HG03442 (cell line): ENCODE measurements around the gene GTPBP1.

Experiments
- ATAC-seq: cut with Tn5 transposase; IDR thresholded peaks from one replicate; pipeline ENCODE4 v1.9.1; 2021; ENCODE audit warnings: mild to moderate bottlenecking, moderate library complexity; ENCODE audit not compliant: unreplicated experiment

GTPBP1 gene

GRCh38 chr22:38724926-38725571, 19.3 kb downstream of the GTPBP1 start:
- no peak for ATAC-seq

- ATAC-seq = no peak
Observed at GRCh38 chr22:38725900-38726655, 20.3 kb downstream of the GTPBP1 start.

GRCh38 chr22:38727123-38727522, 21.4 kb downstream of the GTPBP1 start:
- no peak for ATAC-seq

DNA sequence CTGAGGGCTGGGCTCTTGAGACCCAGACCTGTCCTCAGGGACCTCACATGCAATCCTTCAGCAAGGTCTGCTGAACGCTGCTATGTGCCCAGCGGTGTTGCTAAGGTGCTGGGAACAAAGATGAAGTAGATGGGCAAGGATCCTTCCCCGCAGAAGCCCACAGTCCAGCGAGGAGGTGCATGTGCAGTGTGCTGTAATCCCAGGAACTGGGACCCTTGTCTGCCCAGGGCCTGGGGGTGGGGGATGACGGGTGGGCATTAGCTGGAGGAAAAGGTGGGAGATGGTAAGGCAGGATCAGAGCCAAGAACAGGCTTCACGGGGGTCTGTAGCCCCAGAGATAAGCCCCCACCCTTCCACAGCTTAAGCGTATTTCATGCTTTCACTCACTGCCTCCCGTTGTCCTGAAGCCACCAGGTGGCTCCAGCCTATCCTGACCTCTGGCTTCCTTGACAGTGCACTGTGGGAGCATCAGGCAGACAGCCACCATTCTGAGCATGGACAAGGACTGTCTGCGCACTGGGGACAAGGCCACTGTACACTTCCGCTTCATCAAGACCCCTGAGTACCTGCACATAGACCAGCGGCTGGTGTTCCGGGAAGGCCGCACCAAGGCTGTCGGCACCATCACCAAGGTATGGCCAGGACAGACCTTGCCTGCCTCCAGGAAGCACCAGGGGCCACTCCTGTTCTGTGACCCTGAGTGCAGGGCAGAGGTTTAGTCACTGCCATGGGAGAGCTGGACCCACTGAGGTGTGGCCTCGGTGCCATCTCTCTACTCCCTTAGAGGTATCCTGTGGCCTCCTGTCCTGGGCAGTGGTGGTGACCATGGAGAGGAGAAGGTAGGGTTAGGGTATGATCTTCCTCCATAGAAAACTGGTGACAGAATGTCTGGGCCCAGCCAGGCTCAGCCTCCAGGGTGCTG, 22.0 kb downstream of the GTPBP1 start:
- no peak for ATAC-seq

DNA sequence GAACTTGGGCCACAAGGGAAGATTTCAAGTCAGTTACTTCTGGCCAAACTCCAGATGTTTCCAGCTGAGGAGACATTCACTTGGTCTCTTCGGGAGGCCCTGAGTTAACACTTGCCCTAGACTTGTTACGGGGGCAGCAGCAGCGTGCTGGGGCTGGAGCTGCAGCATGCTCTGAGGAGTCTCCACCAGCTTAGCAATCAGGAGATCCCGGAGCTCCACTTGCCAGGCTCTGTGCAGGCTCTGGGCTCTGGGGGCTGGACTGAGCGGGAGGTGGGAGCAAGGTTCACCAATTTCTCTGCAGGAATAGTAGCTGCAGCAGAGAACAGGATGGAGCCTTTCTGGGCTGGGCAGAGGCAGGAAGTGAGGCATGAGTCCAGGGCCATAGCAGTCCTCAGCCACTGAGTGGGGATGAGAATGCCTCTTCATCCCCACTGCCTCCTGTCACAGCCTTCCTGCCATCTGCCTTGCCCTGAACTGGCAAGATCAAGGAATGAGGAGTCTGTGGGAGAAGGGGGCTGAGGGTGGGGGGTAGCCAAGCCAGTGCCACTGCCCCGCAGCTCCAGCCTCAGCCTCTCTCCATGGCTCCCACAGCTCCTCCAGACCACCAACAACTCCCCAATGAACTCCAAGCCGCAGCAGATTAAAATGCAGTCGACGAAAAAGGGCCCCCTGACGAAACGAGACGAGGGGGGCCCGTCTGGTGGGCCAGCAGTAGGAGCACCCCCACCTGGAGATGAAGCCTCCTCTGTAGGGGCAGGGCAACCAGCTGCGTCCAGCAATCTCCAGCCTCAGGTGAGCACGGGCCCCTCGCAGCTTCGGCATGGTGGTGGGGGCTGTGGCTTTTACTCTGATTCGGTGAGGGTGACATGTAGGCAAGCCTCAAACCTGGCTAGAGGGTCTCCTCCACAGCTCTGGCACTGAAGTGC, 23.4 kb downstream of the GTPBP1 start:
- no peak for ATAC-seq

DNA sequence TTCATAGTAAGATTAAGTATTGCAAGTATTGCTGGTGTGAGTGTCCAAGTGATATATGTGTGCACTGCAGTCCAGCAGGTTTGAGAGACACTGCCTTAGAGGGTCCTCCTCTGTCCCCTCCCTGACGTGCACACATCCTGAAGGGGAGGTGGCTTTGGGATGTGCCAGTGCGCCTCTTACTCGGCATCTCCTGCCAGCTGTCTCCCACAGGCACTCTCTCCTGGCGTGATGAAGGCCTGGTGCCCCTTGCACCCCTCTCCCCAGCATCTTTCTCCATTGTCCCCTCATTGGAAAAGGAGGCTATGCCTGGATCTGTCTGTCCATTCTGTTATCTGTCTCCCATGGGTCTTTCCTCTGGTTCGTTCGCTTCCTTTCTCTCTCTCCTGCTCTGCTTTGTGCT, 24.2 kb downstream of the GTPBP1 start:
- ATAC-seq = no peak

GRCh38 chr22:38730411-38730871, 24.7 kb downstream of the GTPBP1 start:
- no peak for ATAC-seq

GRCh38 chr22:38731703-38732161, 26.0 kb downstream of the GTPBP1 start:
- ATAC-seq = no peak

- no peak for ATAC-seq
Observed at GRCh38 chr22:38732251-38732815, 26.6 kb downstream of the GTPBP1 start.

- ATAC-seq = no peak
Observed at GRCh38 chr22:38733329-38733723, 27.6 kb downstream of the GTPBP1 start.

DNA sequence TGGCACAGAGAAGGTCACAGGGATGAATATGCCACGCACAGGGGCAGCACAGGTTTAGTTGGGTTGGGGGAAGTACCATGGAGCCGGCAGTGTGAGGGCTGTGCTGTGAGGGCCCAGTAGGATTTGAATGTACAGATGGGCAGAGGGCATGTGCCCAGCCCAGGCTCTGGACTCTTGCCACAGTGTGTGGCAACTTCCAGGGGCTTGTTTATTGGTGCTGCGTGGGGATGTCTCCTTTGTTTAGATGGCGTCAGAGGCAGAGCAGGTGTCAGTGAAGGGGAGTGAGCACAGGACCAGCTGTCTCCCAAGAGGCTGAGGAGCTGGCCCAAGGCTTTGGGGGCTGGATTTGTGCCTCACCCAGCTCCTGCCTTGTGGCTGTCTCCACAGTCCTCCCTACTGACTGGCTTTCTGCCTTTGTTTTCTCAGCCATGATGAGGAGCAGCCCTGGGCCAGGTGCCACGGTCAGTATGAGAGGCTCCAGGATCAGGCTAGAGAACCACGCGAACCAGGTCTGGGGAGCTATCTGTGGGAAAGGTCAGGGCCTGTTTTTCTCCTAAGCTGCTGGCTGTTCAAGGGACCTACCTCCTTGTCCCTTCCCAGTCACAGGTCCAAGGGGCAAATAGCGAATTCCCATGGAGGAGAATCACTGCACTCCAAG, 28.1 kb downstream of the GTPBP1 start:
- ATAC-seq = no peak

DNA sequence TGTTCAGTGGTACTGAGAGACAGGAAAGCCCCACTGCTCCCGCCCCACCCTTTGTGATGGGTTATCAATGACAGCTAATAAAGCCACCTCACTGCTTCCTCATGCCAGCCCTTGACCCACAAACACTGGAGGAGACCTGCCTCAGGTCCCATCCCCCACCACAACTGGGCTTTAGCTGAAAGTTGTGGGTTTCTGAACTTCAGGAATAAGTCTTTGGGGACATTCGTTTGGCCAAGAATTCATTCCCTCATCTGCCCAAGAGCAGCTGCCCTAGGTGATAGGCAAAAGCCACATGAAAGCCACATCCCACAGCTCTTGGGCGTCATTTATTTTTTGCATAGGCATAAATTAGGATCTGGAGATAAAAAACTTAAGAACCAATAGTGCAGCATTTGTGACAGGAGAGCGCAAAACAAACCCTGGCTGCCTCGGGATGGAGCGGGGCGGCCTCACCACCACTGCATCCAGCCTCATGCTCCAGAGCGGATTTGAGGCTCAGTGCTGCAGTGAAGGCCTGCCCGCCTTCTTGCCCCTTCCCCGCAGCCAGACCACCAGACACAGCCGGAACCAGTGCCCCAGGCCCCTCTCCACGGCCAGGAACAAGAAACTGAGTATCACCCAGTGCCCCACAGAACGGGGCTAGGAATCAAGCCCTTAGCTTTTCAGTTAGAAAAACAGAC, 28.8 kb downstream of the GTPBP1 start:
- no peak for ATAC-seq

- ATAC-seq = no peak
Observed at GRCh38 chr22:38735126-38735464, 29.4 kb downstream of the GTPBP1 start.

DNA sequence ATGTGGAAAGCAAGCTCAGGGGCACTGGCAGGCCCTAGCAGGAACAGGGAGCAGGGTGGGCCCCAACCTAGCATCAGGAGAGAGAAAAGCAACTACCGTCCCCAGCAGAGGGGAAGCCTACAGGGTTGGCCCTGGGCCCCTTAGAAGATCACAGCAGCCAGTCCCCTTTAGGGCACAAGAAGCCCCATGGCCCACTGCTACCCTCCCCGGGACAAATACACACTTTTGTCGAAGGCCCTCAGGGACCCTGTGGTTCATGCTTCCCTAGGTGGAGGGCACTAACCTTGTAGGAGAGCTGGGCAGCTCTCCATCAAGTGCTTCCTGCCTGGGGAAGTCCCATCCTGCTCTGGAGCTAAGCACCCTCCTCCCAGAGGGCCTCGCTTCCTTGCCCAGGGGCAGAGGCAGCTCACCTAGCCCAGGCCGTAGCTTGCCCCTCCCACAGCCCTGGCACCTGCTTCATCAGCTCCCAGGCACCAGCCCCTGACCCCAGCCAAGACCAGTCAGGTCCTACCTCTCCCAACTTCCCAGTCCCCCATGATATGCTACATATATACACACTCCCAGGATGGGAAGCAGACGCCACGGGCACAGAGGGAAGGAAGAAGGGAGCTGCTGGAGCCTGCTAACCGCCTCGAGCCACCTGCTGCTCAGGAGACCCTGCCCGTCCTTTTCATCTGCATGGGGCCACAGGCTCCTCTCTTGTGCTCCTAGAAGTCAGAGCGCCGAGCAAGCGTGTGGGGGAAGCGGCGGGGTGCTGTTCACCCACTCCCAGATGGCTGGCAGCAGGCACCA, 29.9 kb downstream of the GTPBP1 start:
- ATAC-seq = no peak

GRCh38 chr22:38736257-38736570, 30.5 kb downstream of the GTPBP1 start:
- no peak for ATAC-seq

DNA sequence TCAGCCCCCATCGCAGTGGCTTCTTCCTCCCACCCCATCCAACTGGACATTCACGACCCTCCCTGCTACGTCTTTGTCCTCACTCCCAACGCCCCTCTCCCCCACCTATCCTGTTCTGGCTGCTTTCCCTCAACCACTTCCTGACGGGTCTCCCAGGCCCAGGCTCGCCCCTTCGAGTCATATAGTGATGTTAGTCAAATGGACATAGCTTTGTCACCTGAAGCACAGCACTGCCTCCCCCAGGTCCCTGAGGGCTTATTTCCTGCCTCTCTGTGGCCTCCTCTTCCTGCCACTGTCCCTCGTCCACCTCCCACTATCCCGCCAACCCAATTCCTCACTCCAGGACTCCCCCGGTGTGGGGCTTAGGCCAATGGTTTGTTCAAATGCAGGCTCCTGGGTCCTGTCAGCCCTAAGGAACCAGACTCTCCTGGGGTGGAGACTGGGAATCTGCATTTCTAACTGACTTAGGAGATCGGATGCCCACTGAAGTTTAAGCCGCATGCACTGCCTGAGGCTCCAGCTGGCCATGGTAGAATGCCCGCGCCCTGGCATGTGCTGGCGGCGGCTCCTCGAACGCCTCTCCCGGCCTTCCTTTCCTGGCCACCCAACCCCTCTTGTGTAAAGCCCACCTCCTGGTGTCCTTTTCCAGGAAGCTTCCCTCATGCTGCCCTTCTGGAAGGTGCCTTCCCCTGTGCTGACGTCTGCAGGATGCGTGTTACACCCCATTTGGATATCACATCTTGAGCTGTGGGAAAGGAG, 31.7 kb downstream of the GTPBP1 start:
- ATAC-seq = no peak

- no peak for ATAC-seq
Observed at GRCh38 chr22:38738475-38739070, 32.8 kb downstream of the GTPBP1 start.
